Stimulated activated CD4-positive, alpha-beta T cell treated with anti-CD3 and anti-CD28 coated beads, Interleukin-1b, Interleukin-23, amount 100 ng/mL, for 4 hours (primary cell): ENCODE measurements around the gene DAAM2.

Source experiments
- DNase-seq, 2 donors: peaks; one replicate each; pipeline ENCODE4 v3.0.0-alpha.2; 2020; ENCODE audit warnings: low read depth in 2 of 2

The DAAM2 gene

DNA sequence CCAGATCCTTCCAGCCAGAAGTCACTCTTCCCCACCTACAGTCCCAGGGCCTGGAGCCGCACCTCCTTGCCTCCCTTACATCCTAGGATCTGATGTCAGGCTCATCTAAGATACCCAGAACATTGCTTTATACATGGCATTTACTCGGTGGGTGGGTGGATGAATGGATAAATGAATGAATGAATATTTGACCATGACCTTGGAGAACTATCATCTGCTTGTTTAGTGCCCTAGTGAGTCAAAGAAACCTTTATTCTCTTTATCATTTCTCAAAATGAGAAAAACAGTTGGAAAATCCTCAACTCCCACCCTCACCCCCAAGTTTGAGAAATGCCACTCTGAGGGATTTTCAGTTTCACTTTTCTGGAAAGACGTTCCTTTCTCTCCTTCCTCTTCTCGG lies 56.0 kb downstream of the DAAM2 start:
- DNase-seq, result no peak

DNA sequence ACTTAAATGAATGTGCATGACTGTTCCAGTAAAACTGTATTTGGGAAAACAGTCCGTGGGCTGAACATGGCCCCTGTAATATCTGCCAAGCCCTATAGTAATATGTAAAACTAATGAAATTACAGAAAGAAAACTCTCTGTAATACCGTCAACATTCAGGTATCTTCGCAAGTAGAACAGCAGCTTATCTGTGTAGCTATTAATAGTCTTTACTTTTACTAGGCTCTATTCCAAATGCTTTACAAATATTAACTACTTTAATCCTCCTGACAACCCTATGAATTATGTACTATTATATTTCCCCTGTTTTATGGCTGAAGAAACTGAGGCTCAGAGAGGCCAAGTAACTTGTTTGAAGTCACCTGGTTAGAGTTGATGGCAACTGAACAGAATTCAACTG lies 57.1 kb downstream of the DAAM2 start:
- no peak for DNase-seq

DNA sequence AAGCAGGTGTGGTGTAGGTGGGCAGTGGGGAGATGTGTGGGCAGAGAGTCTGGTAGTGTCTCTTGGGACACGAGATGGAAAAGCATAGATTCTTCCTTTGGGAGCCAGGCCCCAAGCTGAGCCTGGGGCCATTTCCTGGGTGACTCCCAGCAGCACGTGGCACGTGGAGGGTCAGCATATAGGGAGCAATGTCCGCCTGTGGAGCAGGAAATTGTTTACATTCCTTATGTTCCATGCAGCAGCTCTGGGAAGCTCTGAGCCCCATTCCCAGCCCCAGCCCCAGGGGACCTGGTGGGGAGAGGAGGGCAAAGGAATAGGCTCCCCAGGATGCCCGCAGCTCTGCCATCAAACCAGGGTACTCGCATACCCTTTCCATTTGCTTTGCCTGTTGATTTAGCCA lies 57.6 kb downstream of the DAAM2 start:
- no peak for DNase-seq

DNA sequence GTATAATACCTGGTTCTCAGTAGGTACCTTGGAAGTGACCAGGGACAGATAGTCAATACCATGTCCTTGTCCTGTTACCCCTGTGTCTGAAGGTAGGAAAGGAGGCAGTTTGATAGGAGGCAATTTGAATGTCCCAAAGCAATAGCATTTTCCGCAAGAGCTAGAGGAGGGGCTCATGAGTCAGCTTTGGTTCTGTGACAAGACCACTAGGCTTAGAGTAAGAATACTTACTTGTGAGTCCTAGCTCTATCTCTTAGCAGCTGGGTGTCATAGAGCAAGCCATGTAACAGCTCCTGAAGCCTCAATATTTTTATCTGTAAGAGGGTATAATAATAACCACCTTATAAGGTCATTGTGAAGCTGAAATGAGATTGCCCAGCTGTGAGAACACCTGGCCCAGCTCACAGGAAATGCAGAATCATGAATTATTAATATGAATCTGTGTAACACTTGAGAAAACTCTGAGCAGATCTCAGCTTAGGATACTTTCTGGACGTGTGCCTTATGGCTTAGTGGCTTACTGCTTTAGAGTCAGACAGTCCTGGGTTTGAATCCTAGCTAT lies 58.6 kb downstream of the DAAM2 start:
- no peak for DNase-seq

GRCh38 chr6:39851331-39851730 lies 59.2 kb downstream of the DAAM2 start:
- no peak for DNase-seq

- no peak for DNase-seq
Observed at GRCh38 chr6:39852324-39852723, 60.1 kb downstream of the DAAM2 start.

- DNase-seq, result no peak
Observed at GRCh38 chr6:39853604-39854003, 61.4 kb downstream of the DAAM2 start.

DNA sequence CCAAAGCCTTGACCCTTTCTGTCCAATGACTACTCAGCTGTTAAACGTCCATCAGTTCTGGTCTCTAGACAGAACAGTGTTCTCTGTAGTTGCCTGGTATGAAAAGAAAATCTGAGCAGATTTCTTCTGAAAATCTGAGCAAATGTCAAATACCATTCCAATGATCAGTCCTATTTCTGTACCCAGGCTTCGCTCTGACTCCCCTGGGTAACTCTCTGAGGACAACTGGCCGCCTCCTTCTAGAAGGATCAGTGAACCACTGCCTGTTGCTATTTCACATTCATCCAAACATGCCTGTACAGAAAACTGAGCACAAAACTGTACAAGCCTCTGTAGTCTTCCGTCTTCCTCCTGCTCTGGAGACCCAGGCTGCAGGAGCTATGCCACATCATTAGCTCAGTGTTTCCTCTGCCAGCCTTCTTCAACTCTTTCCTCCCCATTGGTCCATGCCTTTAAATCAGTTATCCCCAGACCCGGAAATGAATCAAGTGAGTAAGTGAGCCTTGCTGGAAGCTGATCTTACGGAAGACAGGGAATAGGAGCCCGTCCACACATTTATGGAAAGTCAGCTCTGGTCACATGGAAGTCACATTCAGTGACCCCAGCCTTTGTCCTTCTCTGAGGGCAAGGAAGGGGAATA lies 63.3 kb downstream of the DAAM2 start:
- DNase-seq, result no peak

DNA sequence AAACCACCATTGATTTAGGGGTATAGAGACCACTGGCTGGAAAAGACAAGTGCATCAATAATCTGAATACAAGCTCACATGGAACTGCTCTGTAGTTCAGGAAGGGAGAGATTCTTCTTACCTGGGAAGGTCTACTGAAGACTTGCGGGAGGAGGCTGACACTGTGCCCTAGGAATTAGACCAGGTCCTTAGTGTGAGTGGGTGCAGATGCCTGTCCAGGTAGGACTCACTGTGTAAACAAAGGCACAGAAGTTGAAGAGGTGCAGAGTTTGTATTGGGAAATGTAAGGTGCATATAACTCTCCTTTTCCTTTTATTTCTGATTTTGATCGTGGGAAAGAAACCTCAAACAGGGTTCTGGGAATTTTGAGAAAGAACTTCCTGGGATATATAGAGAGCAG lies 66.8 kb downstream of the DAAM2 start:
- DNase-seq, result no peak

GRCh38 chr6:39861663-39862062 lies 69.5 kb downstream of the DAAM2 start:
- no peak for DNase-seq

- DNase-seq, result peak; percentile 28 to 47
Observed at GRCh38 chr6:39865011-39865888, 73.1 kb downstream of the DAAM2 start.

DNA sequence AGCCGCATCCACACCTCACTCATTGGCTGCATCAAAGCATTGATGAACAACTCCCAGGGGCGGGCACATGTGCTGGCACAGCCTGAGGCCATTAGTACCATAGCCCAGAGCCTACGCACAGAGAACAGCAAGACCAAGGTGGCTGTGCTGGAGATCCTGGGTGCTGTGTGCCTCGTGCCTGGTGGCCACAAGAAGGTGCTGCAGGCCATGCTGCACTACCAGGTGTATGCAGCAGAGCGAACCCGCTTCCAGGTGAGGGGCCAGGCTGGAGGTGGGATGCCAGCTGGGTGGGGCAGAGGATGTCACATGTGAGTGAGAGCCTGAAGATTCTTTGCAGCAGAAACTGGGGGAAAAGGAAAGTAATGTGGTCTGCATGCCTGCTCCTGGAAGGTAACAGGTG lies 75.4 kb downstream of the DAAM2 start:
- DNase-seq, result no peak

DNA sequence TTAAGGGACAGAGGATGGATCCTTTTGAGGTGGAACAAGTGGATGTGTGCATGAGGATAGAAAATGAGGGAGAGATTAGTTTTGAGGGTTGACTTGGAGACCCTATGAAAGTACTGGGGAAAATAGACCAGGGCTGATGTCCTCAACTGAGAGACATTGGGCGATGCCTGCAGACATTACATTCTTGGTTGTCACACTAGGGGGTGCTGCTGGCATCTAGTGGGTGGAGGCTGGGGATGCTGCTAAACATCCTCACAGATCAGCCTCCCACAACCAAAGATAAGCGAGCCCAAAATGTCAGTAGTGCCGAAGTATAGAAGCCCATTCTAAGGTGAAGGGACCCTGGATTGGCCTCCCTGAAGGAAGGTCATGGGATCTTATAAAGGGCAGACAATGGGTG lies 78.8 kb downstream of the DAAM2 start:
- DNase-seq, result no peak

GRCh38 chr6:39873439-39873838 lies 81.3 kb downstream of the DAAM2 start:
- DNase-seq, result no peak

DNA sequence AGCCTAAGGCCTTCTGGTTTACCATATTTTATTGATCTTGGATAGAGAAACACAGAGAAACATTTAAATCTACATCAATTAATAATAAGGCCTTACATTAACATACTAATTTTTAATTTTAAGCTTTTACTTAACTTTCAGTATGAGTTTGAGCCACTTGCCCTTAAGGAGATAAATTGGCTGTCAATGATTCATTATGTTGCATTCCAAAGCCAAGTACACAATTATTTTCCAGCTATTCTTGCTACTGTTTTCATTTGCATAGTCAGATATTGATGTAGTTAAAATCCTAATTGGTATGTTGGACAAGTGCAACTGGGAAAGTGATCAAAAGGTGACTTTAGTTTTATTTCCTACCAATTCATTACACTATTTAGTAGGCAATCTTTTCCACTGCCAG lies 83.9 kb downstream of the DAAM2 start:
- no peak for DNase-seq

- no peak for DNase-seq
Observed at GRCh38 chr6:39876826-39877225, 84.7 kb downstream of the DAAM2 start.

DNA sequence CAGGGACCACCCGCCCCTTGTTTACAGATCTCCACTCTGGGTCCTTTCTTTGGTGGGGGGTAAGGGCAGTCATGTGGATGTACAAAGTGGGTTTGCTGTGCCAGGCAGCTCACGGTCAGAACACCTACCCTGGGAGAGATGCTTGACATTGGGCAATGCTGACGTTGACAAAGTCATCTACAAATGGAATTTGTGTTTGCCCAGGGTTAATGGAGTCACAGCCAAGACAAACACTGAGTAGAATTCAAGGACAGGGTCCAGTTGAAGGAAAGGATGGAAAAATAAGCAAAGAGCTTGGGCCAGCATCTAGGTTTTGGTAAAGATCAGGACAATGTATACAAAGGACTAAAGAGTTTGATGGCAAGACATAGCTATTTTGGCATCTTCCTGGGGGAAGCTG lies 87.4 kb downstream of the DAAM2 start:
- no peak for DNase-seq

- DNase-seq, result no peak
Observed at GRCh38 chr6:39880594-39880993, 88.4 kb downstream of the DAAM2 start.

DNA sequence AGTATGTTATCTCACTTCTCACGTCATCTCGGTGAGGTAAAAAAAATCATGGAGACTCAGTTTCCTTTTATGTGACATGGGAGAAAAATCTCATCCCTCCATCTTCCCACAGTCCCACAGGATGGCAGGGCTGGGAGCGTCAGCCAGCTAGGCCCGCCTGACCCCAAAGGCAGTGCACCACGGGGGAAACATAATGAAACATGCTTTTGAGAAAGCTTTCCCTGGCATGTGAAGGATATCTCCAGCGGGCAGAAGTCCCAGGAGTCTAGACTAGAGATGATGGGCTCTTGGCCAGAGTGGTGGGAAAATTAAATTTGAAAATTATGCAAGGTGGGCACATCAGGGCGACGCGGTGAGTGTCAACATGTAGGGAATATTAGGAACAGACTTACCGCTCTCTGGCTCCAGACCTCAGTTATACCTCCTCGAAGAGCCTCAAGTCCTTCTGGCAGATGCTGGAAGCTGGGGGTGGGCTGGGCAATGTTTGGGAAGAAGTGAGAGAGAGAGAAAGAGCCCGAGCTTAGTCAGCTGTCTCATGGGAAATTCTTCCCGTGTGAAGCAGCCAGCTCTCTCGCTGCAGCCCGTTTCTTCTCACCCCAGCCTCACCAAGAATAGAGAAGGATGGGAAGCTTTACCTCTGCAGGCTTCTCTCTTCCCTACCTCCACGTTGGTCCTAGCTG lies 89.8 kb downstream of the DAAM2 start:
- DNase-seq, result no peak

GRCh38 chr6:39882531-39882899 lies 90.3 kb downstream of the DAAM2 start:
- DNase-seq, result no peak

DNA sequence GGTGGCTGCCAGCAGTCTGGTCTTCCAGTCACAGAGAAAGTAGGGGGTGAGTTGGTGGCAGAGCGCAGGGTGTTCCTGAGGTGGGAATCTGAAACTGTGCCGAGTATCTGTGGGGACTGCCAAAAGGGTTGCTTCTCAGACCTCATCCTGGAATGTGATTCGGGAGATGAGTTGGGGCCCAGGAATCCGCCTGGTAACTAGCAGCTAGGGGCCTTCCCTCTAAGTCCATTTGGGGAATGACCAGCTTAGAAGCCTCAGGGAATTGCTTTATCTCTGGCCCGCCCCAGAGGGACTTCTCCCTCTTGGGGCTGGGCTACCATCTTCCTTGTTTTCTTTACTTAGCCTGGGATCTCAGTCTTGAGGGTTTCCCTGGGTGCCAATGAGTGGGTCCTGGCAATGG lies 92.5 kb downstream of the DAAM2 start:
- DNase-seq, result no peak

DNA sequence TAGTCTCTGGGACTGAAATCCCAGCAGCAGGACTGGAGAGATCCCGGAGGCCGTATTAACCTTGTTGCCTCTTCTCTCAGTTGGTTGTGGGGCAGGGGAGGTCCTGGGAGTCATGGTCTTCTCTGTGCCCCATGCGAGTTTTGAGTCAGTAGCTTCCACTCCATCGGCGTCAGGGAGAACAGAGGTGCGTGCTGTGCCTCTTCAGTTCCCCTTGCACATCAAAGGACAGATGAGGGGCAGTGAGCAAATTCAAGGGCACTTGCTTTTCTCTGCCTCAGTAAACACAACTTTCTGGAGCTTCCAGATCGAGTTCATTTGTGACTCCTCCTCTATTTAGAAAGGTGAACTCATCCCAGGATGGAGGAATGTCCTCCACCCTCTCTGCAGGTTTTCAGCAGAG lies 93.5 kb downstream of the DAAM2 start:
- DNase-seq, result no peak

DNA sequence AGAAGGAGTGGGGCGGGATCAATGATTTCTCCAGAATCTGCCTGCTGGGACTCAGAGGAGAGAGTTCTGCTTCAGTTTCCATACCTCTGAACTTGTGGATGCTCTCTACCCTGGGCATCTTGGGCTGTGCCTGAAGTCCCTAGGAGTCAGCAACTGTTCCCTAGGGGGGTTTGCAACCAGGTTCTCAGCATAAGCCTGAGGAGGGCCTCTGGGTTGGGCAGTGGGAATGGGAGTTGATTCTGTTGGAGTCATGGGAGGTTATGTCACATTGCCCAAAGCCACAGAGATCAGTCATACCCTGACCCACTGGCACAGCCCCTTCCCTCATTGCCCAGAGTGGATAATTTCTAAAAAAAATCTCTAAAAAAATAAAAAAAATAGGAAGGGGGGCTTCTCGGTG lies 94.7 kb downstream of the DAAM2 start:
- DNase-seq, result no peak
